A673 (cell line): Measurements from ENCODE around the gene TNFRSF25. TPM values are rescaled to one million over a fixed set of nuclear protein-coding genes. Genes with fewer than 3 reads are reported as not detected.

ENCODE experiments used
- BruUV-seq: library from RNA; stranded (reverse); fragments of 400-500 nt; replicated peaks from 2 replicates; lab custom pipeline; 2021; lab: Mats Ljungman, UMichigan
- CTCF ChIA-PET: fragments of 300-600 bp; sonication (Branson Sonifier 250); formaldehyde crosslinking; loops from one replicate; lab custom pipeline; 2022; ENCODE audit warnings: antibody characterized with exemption; lab: Charles Lee
- POLR2A ChIA-PET: fragments of 300-600 bp; sonication (Branson Sonifier 250); formaldehyde crosslinking; loops from one replicate; lab custom pipeline; 2022; ENCODE audit warnings: antibody characterized with exemption; ENCODE audit not compliant: low non-redundant PET; lab: Charles Lee
- DNase-seq: peaks from one replicate; pipeline ENCODE4 v3.0.0-alpha.2; 2015; ENCODE audit warnings: low spot score
- H3K27ac ChIP-seq: fragments of 200-600 bp; sonication (generic); 2 replicates; pipeline ENCODE4 v1.5.1; 2016; ENCODE audit warnings: mixed run types, low read depth, mild to moderate bottlenecking, mixed read lengths, antibody characterized with exemption, low read length; ENCODE audit not compliant: poor library complexity, severe bottlenecking
- H3K27me3 ChIP-seq: fragments of 200-600 bp; sonication (generic); replicated peaks from 2 replicates; pipeline ENCODE4 v1.6.1; 2017; ENCODE audit warnings: mixed run types, low read depth, mild to moderate bottlenecking, mixed read lengths, antibody characterized with exemption, low read length; ENCODE audit not compliant: insufficient read depth, poor library complexity
- H3K36me3 ChIP-seq: fragments of 200-600 bp; sonication (generic); 2 replicates; pipeline ENCODE4 v1.6.1; 2016; ENCODE audit warnings: mixed run types, mild to moderate bottlenecking, mixed read lengths, antibody characterized with exemption, low read length; ENCODE audit not compliant: insufficient read depth, poor library complexity, severe bottlenecking
- H3K4me1 ChIP-seq: fragments of 200-600 bp; sonication (generic); 2 replicates; pipeline ENCODE4 v1.6.1; 2017; ENCODE audit warnings: mixed run types, mild to moderate bottlenecking, mixed read lengths, antibody characterized with exemption, low read length; ENCODE audit not compliant: insufficient read depth, poor library complexity, severe bottlenecking
- H3K4me3 ChIP-seq: fragments of 200-600 bp; sonication (generic); 2 replicates; pipeline ENCODE4 v1.5.1; 2016; ENCODE audit warnings: low read depth, mixed run types, mild to moderate bottlenecking, mixed read lengths, low read length; ENCODE audit not compliant: poor library complexity, severe bottlenecking
- H3K9me3 ChIP-seq: fragments of 200-600 bp; sonication (generic); 2 replicates; pipeline ENCODE4 v1.6.1; 2016; ENCODE audit warnings: mixed run types, low read depth, mild to moderate bottlenecking, mixed read lengths, antibody characterized with exemption, low read length; ENCODE audit not compliant: poor library complexity, severe bottlenecking
- EZH2 ChIP-seq: fragments of 200-600 bp; sonication (generic); IDR thresholded peaks from 2 replicates; pipeline ENCODE4 v1.6.1; 2017; ENCODE audit warnings: borderline replicate concordance, low read depth, mild to moderate bottlenecking, mixed read lengths, antibody characterized with exemption, low read length; ENCODE audit not compliant: poor library complexity, severe bottlenecking
- intact Hi-C: fragments of 100-400 bp; cut with micrococcal nuclease; formaldehyde crosslinking; loops from one replicate; pipeline ENCODE4 v1.10.0; 2022; ENCODE audit not compliant: unreplicated experiment
- total RNA-seq: library from RNA; stranded (reverse); gene quantifications from 2 replicates; pipeline ENCODE4 v1.2.3, GENCODE V29; 2021
- TF ChIP-seq, protein P1 (sequence below): fragments of 300-800, 200-600 bp; sonication (generic); conservative IDR thresholded peaks from 2 replicates; pipeline ENCODE4 v1.5.1; 2017; ENCODE audit warnings: low read depth, mild to moderate bottlenecking, antibody characterized with exemption, low read length, moderate library complexity, mixed read lengths

The TNFRSF25 gene
- total RNA-seq, 1 experiment from 2014 or later: 0.97 TPM

- intact Hi-C loops: no loop called here
- CTCF ChIA-PET: interaction anchor here (0.5 to 0.9 kb wide), 2 partner anchors 53 to 163 kb away, joined by 3 read pairs; no protein-coding TSS in a partner anchor
- Histone ChIP-seq H3K4me1 (peaks cover 6% of the 10 kb centered on the region), H3K27me3 (peaks cover 33% of the 10 kb centered on the region), H3K4me3 (no peak overlapping the region), H3K36me3 (no peaks in the 10 kb centered on the region), H3K9me3 (no peaks in the 10 kb centered on the region), H3K27ac (no peak overlapping the region)
- TF ChIP-seq, protein P1, sequence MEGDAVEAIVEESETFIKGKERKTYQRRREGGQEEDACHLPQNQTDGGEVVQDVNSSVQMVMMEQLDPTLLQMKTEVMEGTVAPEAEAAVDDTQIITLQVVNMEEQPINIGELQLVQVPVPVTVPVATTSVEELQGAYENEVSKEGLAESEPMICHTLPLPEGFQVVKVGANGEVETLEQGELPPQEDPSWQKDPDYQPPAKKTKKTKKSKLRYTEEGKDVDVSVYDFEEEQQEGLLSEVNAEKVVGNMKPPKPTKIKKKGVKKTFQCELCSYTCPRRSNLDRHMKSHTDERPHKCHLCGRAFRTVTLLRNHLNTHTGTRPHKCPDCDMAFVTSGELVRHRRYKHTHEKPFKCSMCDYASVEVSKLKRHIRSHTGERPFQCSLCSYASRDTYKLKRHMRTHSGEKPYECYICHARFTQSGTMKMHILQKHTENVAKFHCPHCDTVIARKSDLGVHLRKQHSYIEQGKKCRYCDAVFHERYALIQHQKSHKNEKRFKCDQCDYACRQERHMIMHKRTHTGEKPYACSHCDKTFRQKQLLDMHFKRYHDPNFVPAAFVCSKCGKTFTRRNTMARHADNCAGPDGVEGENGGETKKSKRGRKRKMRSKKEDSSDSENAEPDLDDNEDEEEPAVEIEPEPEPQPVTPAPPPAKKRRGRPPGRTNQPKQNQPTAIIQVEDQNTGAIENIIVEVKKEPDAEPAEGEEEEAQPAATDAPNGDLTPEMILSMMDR: no peak
- no peak for TF ChIP-seq EZH2
- BruUV-seq: no TSS peak
- POLR2A ChIA-PET: no interaction called here
- DNase-seq: no peak
Measured at GRCh38 chr1:6483017-6483760, 17.2 kb upstream of the TNFRSF25 start.

DNA sequence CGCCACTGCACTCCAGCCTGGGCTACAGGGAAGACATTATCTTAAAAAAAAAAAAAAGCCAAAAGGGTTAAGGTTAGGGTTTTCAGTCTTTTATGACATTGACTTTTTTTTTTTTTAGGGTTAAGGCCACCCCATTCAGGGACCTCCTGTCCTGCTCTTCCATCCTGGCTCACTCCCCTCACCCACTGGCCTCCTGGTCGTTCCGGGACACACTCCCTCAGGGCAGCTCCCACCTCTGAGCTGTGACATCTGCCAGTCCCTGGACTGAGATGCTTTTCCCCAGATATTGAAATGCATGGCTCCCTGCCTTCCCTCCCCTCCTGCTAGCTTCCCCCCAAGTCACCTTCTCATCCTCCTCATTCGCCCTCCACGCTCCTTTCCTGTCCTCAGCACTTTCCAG is 15.8 kb upstream of the TNFRSF25 start:
- Histone ChIP-seq H3K4me1 (peaks cover 6% of the 10 kb centered on the region), H3K27ac (no peak overlapping the region), H3K4me3 (no peak overlapping the region), H3K27me3 (peaks cover 33% of the 10 kb centered on the region), H3K9me3 (no peaks in the 10 kb centered on the region), H3K36me3 (no peaks in the 10 kb centered on the region)
- intact Hi-C loops: no loop called here
- ChIA-PET CTCF (interaction anchor here (0.7 to 0.9 kb wide), 3 partner anchors 236 to 1062 kb away, joined by 3 to 6 read pairs (median 6); no protein-coding TSS in a partner anchor), POLR2A (no interaction called here)
- no peak for DNase-seq
- TF ChIP-seq EZH2: no peak
- TF ChIP-seq, protein P1: no peak
- no TSS peak for BruUV-seq

GRCh38 chr1:6477039-6477820 is 11.3 kb upstream of the TNFRSF25 start:
- no peak overlapping the region for H3K27ac ChIP-seq
- no TSS peak for BruUV-seq
- H3K36me3 ChIP-seq: no peaks in the 10 kb centered on the region
- intact Hi-C loops: no loop called here
- H3K4me1 ChIP-seq: no peaks in the 10 kb centered on the region
- H3K27me3 ChIP-seq: peaks cover 3% of the 10 kb centered on the region
- no peak overlapping the region for H3K4me3 ChIP-seq
- no peak for DNase-seq
- POLR2A ChIA-PET: no interaction called here
- CTCF ChIA-PET: no interaction called here
- TF ChIP-seq EZH2: no peak
- TF ChIP-seq, protein P1: no peak
- no peaks in the 10 kb centered on the region for H3K9me3 ChIP-seq
